T-helper 1 cell treated with Interleukin-12 subunit alpha and Interleukin-12 subunit beta and Interleukin-4 antibody, amounts not matched to agents 30 μg/mL and 1 μg/mL, for 36 hours (primary cell): ENCODE results near the gene CFAP410.

Source experiments
- H3K27ac Mint-ChIP-seq: one replicate; pipeline ENCODE4 v1.8.0; 2021; ENCODE audit warnings: mild to moderate bottlenecking, mixed read lengths
- H3K27me3 Mint-ChIP-seq: one replicate; pipeline ENCODE4 v1.8.0; 2021; ENCODE audit warnings: low read depth, mixed read lengths
- H3K36me3 Mint-ChIP-seq: one replicate; pipeline ENCODE4 v1.8.0; 2021; ENCODE audit warnings: low read depth, mixed read lengths
- H3K4me1 Mint-ChIP-seq: one replicate; pipeline ENCODE4 v1.8.0; 2021; ENCODE audit warnings: low read depth, mixed read lengths
- H3K4me3 Mint-ChIP-seq: one replicate; pipeline ENCODE4 v1.8.0; 2021; ENCODE audit warnings: mild to moderate bottlenecking, moderate library complexity, mixed read lengths
- H3K9me3 Mint-ChIP-seq: one replicate; pipeline ENCODE4 v1.8.0; 2021; ENCODE audit warnings: mixed read lengths

CFAP410 gene

GRCh38 chr21:44279354-44280260 lies 59.6 kb downstream of the CFAP410 start:
- peaks cover 3% of the 10 kb centered on the region for H3K4me1 Mint-ChIP-seq
- no peaks in the 10 kb centered on the region for H3K36me3 Mint-ChIP-seq
- H3K27me3 Mint-ChIP-seq = peaks cover 16% of the 10 kb centered on the region
- H3K4me3 Mint-ChIP-seq = no peak overlapping the region
- H3K27ac Mint-ChIP-seq = no peak overlapping the region
- no peaks in the 10 kb centered on the region for H3K9me3 Mint-ChIP-seq
